H1 (cell line): Measurements from ENCODE around the gene CCDC91. TPM values are rescaled to one million over a fixed set of nuclear protein-coding genes. Genes with fewer than 3 reads are reported as not detected.
"Not testable (repeated sequence)": the region's sequence is repeated elsewhere in the genome, so short reads cannot be mapped to it uniquely, and the experiment has no call there.

Source experiments
- CTCF ChIA-PET: fragments of 300-600 bp; sonication (Branson Sonifier 250); formaldehyde crosslinking; loops from one replicate; lab custom pipeline; 2021; ENCODE audit not compliant: partially characterized antibody; lab: Charles Lee
- POLR2A ChIA-PET: fragments of 300-600 bp; sonication (Branson Sonifier 250); formaldehyde crosslinking; loops from one replicate; lab custom pipeline; 2021; ENCODE audit warnings: inconsistent platforms; ENCODE audit not compliant: partially characterized antibody; lab: Charles Lee
- DNase-seq, 2 experiments: peaks; one replicate each; pipeline versions ENCODE4 v3.0.0 to v3.0.0-alpha.2; 2010 to 2022; ENCODE audit warnings: low spot score in 2 of 2, low read depth in 1 of 2, mixed read lengths in 1 of 2
- FAIRE-seq: peaks from 2 replicates; lab custom pipeline; 2011; peaks lifted over from hg19 to GRCh38; lab: Jason Lieb, UNC
- H2AFZ ChIP-seq: 2 replicates; pipeline ENCODE4 v1.8.1; 2012; ENCODE audit warnings: low read length, inconsistent platforms
- H2AK5ac ChIP-seq: 2 replicates; pipeline ENCODE4 v1.6.1; 2013; ENCODE audit warnings: low read depth, low read length
- H2BK120ac ChIP-seq: replicated peaks from 2 replicates; pipeline ENCODE3; 2013; ENCODE audit warnings: low read depth, low read length, inconsistent platforms
- H2BK12ac ChIP-seq: 2 replicates; pipeline ENCODE4 v1.6.1; 2013; ENCODE audit warnings: low read depth, low read length
- H2BK15ac ChIP-seq: 2 replicates; pipeline ENCODE4 v1.6.1; 2013; ENCODE audit warnings: low read length
- H2BK20ac ChIP-seq: 2 replicates; pipeline ENCODE4 v1.6.1; 2013; ENCODE audit warnings: low read length
- H2BK5ac ChIP-seq: 2 replicates; pipeline ENCODE4 v1.6.1; 2013; ENCODE audit warnings: low read depth, low read length
- H3K14ac ChIP-seq: 2 replicates; pipeline ENCODE4 v1.6.1; 2013; ENCODE audit warnings: inconsistent platforms; ENCODE audit not compliant: insufficient read length
- H3K18ac ChIP-seq: 2 replicates; pipeline ENCODE4 v1.6.1; 2013; ENCODE audit warnings: low read length; ENCODE audit errors: extremely low read depth
- H3K23ac ChIP-seq: 2 replicates; pipeline ENCODE4 v1.6.1; 2013; ENCODE audit warnings: inconsistent platforms; ENCODE audit not compliant: insufficient read length
- H3K23me2 ChIP-seq: 2 replicates; pipeline ENCODE4 v1.6.1; 2013; ENCODE audit warnings: low read depth, low read length
- H3K27ac ChIP-seq: 2 replicates; pipeline ENCODE4 v1.6.1; 2011; ENCODE audit warnings: low read depth, low read length, inconsistent platforms
- H3K27me3 ChIP-seq, 4 experiments: replicated peaks in 1 of 4; 1 replicate in 1 of 4; 2 replicates in 3 of 4; pipeline versions ENCODE4 v1.6.1 to v1.8.1; 2011 to 2013; ENCODE audit warnings: low read length in 3 of 4, mild to moderate bottlenecking in 3 of 4, inconsistent platforms in 2 of 4, mixed read lengths in 2 of 4, moderate library complexity in 1 of 4; ENCODE audit not compliant: control insufficient read depth in 3 of 4, insufficient read depth in 3 of 4; ENCODE audit errors: extremely low read depth in 1 of 4
- H3K36me3 ChIP-seq, 4 experiments: 2 replicates each; pipeline versions ENCODE4 v1.6.1 to v1.8.1; 2011 to 2013; ENCODE audit warnings: mild to moderate bottlenecking in 4 of 4, low read length in 3 of 4, moderate library complexity in 2 of 4, control low read depth in 1 of 4, inconsistent platforms in 1 of 4; ENCODE audit not compliant: insufficient read depth in 4 of 4, control insufficient read depth in 2 of 4
- H3K4ac ChIP-seq: replicated peaks from 2 replicates; pipeline ENCODE3; 2013; ENCODE audit warnings: low read length, low read depth, mixed read lengths, inconsistent platforms; ENCODE audit not compliant: insufficient read length
- H3K4me1 ChIP-seq, 4 experiments: replicated peaks in 1 of 4; 1 replicate in 1 of 4; 2 replicates in 3 of 4; pipeline versions ENCODE4 v1.6.1 to v1.8.1; 2011 to 2013; ENCODE audit warnings: low read length in 3 of 4, inconsistent platforms in 2 of 4, mixed read lengths in 1 of 4; ENCODE audit not compliant: insufficient read depth in 4 of 4, control insufficient read depth in 3 of 4
- H3K4me2 ChIP-seq, 2 experiments: 2 replicates each; pipeline versions ENCODE4 v1.6.1 to v1.8.1; 2011 to 2013; ENCODE audit warnings: low read depth in 2 of 2, low read length in 2 of 2, control low read depth in 1 of 2, inconsistent platforms in 1 of 2, mild to moderate bottlenecking in 1 of 2; ENCODE audit not compliant: insufficient read depth in 1 of 2
- H3K4me3 ChIP-seq, 4 experiments: fragments of 200-600, 300-600 bp in 1 of 4; sonication (generic), shearing (Covaris generic), sonication (Bioruptor Twin) in 1 of 4; 2 replicates each; pipeline versions ENCODE4 v1.5.1 to v1.8.1; 2011 to 2016; ENCODE audit warnings: low read length in 4 of 4, low read depth in 3 of 4, control low read depth in 2 of 4, inconsistent platforms in 2 of 4, mild to moderate bottlenecking in 2 of 4, mixed read lengths in 1 of 4, moderate library complexity in 1 of 4; ENCODE audit not compliant: insufficient read depth in 2 of 4; ENCODE audit errors: extremely low read depth in 1 of 4
- H3K56ac ChIP-seq: replicated peaks from 2 replicates; pipeline ENCODE3; 2013; ENCODE audit warnings: low read depth, mild to moderate bottlenecking, mixed read lengths, low read length, inconsistent platforms; ENCODE audit not compliant: insufficient read length
- H3K79me1 ChIP-seq: 2 replicates; pipeline ENCODE4 v1.6.1; 2013; ENCODE audit warnings: low read depth, low read length, control low read depth
- H3K79me2 ChIP-seq, 2 experiments: 2 replicates each; pipeline versions ENCODE4 v1.6.1 to v1.8.1; 2012 to 2013; ENCODE audit warnings: low read length in 2 of 2, mild to moderate bottlenecking in 2 of 2, inconsistent platforms in 1 of 2; ENCODE audit not compliant: insufficient read depth in 2 of 2, control insufficient read depth in 1 of 2
- H3K9ac ChIP-seq, 4 experiments: replicated peaks in 1 of 4; 1 replicate in 1 of 4; 2 replicates in 3 of 4; pipeline versions ENCODE4 v1.6.1 to v1.8.1; 2011 to 2013; ENCODE audit warnings: low read depth in 3 of 4, low read length in 3 of 4, control low read depth in 2 of 4, mild to moderate bottlenecking in 2 of 4, moderate library complexity in 2 of 4, inconsistent platforms in 1 of 4; ENCODE audit errors: extremely low read depth in 1 of 4
- H3K9me3 ChIP-seq, 2 experiments: 2 replicates each; pipeline versions ENCODE4 v1.6.1 to v1.8.1; 2012 to 2013; ENCODE audit warnings: mild to moderate bottlenecking in 2 of 2, moderate library complexity in 2 of 2, control low read depth in 1 of 2, inconsistent platforms in 1 of 2, low read depth in 1 of 2, low read length in 1 of 2, mixed read lengths in 1 of 2; ENCODE audit not compliant: insufficient read depth in 2 of 2
- H4K20me1 ChIP-seq, 2 experiments: replicated peaks in 1 of 2; 2 replicates each; pipeline versions ENCODE3 to v1.8.1; 2011 to 2013; ENCODE audit warnings: inconsistent platforms in 2 of 2, low read length in 2 of 2, mild to moderate bottlenecking in 1 of 2; ENCODE audit not compliant: insufficient read depth in 2 of 2, control insufficient read depth in 1 of 2
- H4K5ac ChIP-seq: 2 replicates; pipeline ENCODE4 v1.6.1; 2013; ENCODE audit warnings: low read length, low read depth, mixed read lengths, inconsistent platforms; ENCODE audit not compliant: insufficient read length
- H4K8ac ChIP-seq: 2 replicates; pipeline ENCODE4 v1.8.0; 2013; ENCODE audit warnings: mild to moderate bottlenecking, moderate library complexity, low read length, inconsistent platforms; ENCODE audit not compliant: insufficient read depth; ENCODE audit errors: extremely low read depth
- H4K91ac ChIP-seq: replicated peaks from 2 replicates; pipeline ENCODE3; 2013; ENCODE audit warnings: low read length, mixed read lengths, inconsistent platforms; ENCODE audit not compliant: insufficient read length
- WGBS, 2 experiments: shearing (Covaris generic) in 1 of 2; methylation state at CpG; one replicate each; pipeline versions ENCODE4 v1.1.6 to v1.1.7; 2013 to 2015; ENCODE audit warnings: low lambda C conversion rate in 2 of 2, mixed read lengths in 2 of 2, inconsistent platforms in 1 of 2, low coverage in 1 of 2, missing lambda C conversion rate in 1 of 2; ENCODE audit not compliant: insufficient replicate concordance in 2 of 2, insufficient coverage in 1 of 2, insufficient read length in 1 of 2; ENCODE audit errors: extremely low coverage in 1 of 2, missing lambda C conversion rate in 1 of 2; 5-methylcytosine and 5-hydroxymethylcytosine counted together
- polyA plus RNA-seq, 7 experiments: library from polyadenylated mRNA; depleted of rRNA in 3 of 7; stranded (reverse) in 5 of 7; unstranded in 2 of 7; fragments of >200 nt in 5 of 7; fragments of 200-250 nt in 2 of 7; gene quantifications; 1 replicate in 5 of 7; 2 replicates in 1 of 7; 4 replicates in 1 of 7; pipeline versions ENCODE4 v1.2.1 to v1.2.3, GENCODE V29; 2011 to 2013; ENCODE audit warnings: missing spikeins in 2 of 7, mixed read lengths in 2 of 7
- total RNA-seq: library from RNA; stranded (reverse); fragmentation: NEBNext Ultra II Directional; extraction: Animal tissue kit (Norgen Biotek cat#: 25700); gene quantifications from 2 replicates; pipeline ENCODE4 v1.2.1, GENCODE V29; 2021

Gene CCDC91
- total and polyA plus RNA-seq, 2 of the 8 experiments (the other 6 are each of a cell fraction or from before 2014, with no cell fraction given), result 8.6 to 23.1 TPM

- FAIRE-seq, result not testable (repeated sequence)
- 87% methylated on average over 5 of the region's 5 CpGs; no CpG with 5 or more reads in 1 of the 2 experiments for WGBS, 2 experiments
Observed at GRCh38 chr12:28267920-28268607, 77.8 kb downstream of the CCDC91 start.

More at GRCh38 chr12:28267920-28268607, 77.8 kb downstream of the CCDC91 start:
- H3K23me2 ChIP-seq, H3K4ac ChIP-seq, H2AFZ ChIP-seq, H3K56ac ChIP-seq, H4K5ac ChIP-seq, H2BK15ac ChIP-seq, H3K23ac ChIP-seq, H3K4me1 ChIP-seq, H3K9ac ChIP-seq, H3K36me3 ChIP-seq, H2AK5ac ChIP-seq, H4K91ac ChIP-seq, POLR2A ChIA-PET, CTCF ChIA-PET, H3K18ac ChIP-seq, H3K27me3 ChIP-seq, H2BK120ac ChIP-seq, H2BK12ac ChIP-seq, H3K27ac ChIP-seq, DNase-seq, H4K8ac ChIP-seq, H4K20me1 ChIP-seq, H3K79me1 ChIP-seq, H3K4me3 ChIP-seq, H3K79me2 ChIP-seq, H3K14ac ChIP-seq, H2BK20ac ChIP-seq, H3K4me2 ChIP-seq, H2BK5ac ChIP-seq: not testable (repeated sequence)
- H3K9me3 ChIP-seq, result peaks cover 0 to 13% of the 10 kb centered on the region in 2 experiments; a peak in 2 of 4 replicates
